HG02759 (cell line): ENCODE data around the gene MT3.

Source experiments
- ATAC-seq: cut with Tn5 transposase; IDR thresholded peaks from one replicate; pipeline ENCODE4 v1.9.1; 2021; ENCODE audit warnings: mild to moderate bottlenecking, moderate library complexity; ENCODE audit not compliant: unreplicated experiment

The MT3 gene

DNA sequence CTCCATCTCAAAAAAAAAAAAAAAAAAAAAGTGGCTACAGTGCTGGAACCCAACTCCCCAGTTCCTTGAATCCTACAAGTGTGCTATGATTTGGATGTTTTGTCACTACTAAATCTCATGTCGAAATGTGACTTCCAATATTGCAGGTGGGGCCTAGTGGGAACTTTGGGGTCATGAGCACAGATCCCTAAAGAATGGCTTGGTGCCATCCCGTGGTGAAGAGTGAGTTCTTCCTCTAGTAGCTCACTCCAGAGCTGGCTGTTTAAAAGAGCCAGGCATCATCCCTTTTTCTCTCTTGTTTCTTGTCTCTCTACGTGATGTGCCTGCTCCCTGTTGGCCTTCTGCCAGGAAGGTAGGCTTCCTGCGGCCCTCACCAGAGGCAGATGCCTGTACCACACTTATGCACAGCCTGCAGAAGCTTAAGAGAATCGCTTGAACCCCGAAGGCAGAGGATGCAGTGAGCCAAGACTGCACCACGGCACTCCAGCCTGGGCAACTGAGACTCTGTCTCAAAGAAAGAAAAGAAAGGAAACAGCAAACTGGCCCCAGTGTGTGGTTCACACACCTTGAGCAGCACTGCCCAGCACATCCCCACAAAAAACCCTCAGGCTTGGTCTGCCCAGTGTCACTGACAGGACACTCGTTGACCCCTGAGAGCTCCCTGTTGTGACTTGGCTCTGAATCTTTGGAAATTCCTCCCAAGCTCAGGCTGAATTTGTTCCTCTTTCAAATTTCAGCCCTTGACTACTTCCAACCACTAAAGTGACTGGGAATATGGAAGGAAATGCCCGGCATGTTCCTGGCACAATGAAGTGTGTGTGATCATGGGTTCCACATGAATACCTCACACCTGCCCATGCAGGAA, 39.4 kb downstream of the MT3 start:
- no peak for ATAC-seq

DNA sequence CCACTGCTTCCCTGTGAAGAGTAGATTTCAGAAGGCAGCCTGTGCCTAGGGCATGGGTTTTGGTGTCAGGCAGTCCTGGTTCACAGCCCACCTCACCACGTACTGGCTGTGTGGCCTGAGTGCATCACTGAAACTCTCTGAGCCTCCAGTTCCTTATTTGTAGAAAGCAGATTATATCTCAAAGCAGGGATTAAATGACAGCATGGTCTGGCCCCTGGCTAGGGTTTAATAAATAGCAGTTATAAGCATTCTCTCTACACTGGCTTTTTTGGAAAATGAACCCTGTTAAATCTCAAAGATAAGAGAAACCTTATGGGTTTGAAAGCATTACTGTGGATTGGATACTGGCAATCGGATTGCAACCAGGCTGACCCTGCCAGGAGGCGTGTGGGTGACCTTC, 40.2 kb downstream of the MT3 start:
- no peak for ATAC-seq

DNA sequence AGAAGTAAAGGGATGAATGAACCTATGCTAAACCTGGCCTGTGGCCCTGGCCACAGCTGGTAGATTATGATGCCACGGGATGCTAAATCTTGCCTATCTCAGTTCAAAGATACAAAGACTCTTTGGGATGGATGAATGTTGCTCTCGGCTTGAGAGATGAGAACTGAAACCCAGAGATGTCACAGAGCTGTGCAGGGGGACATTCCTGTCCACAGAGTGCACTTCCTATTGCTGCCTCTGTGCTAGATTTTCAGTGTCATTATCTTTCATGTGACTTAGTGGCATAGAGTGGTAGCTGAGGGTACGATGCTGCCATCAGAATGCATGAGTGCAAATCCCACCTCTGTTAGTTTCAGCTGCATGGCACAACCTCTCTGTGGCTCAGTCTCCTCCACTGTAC, 40.8 kb downstream of the MT3 start:
- peak; percentile 72 for ATAC-seq

DNA sequence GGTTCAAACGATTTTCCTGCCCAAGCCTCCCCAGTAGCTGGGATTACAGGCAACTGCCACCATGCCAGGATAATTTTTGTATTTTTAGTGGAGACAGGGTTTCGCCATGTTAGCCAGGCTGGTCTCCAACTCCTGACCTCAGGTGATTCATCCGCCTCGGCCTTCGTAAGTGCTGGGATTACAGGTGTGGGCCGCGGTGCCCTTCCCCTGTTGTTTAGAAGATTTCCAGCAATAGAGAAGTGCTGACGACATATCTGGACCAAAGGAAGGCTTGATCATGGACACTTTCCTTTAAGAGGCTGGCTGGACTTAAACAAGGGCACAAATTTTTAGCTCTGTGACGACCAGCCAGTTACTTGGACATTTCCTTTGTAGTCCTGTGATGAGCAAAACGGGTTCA, 41.9 kb downstream of the MT3 start:
- ATAC-seq, result no peak

DNA sequence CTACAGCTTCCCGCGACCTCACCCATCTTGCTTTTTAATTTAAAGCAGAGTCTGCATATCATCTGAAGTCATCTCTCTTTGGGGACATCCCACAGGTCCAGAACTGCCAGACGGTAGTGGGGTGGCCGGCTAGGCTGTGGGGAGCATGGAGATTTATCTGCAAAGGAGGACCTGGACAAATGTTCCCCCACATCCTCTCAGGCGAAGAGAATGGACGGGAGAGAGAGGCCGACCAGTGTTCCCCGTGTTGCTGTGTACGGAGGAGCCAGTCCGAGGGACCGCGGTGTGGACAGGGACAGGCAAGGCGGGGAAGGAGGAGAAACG, 42.5 kb downstream of the MT3 start:
- no peak for ATAC-seq

DNA sequence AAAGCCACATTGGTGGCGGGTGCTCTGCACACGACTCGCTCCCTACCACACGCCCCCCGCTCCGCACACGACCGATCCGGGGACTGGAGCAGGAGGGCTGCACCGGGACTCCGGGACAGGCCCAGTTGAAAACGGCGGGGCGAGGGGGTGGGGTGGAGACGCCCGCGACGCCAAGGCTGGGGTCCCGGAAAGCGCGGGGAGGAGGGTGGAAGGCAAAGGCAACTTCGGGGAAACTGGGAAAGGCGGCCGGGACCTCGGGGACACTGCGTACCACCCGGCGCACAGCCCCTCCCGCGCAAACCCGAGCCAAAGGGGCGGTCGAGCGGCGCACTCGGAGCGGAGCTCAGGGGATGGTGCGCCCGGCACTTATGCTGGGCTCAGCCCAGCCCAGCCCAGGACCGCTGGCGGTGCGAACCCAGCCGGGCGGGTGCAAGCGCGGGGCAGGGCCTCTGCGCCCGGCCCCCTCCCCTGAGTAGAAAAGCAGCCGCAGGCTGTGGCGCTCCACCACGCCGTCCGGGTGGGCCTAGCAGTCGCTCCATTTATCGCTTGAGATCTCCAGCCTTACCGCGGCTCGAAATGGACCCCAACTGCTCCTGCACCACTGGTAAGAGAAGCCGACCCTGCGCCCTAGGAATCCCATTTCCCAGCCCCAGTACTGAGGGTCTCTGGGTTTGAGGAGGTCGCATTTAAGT, 43.0 kb downstream of the MT3 start, which contains the start of gene MT1M:
TSS of gene MT1M (plus strand) at position 504 of the 692 bp plus-strand sequence. CDS start at position 577, 73 bp downstream.
- ATAC-seq, result no peak

DNA sequence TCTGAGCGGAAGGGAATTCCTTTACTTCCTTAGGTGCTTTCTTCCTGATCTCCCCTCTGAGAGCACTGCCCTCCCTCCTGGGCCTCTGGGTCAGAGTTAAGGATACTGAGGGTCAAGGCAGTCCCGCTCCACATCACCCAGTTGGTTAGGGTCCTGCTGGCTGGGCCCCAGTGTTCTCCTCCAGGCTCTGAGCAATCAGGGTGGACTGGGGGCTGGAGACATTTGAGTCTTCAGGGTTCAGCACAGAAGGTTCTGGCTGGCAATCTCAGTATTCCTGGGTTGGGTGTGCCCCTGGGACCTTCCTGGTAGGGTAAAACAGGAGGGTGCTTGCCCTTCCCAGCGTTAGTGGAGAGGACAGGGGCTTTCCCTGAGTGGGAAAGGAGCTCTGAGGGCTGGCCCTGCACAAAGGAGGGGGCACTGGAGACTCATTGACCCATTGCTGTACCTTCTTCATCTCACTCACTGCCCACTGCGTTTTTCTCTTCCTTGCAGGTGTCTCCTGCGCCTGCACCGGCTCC, 43.6 kb downstream of the MT3 start:
- no peak for ATAC-seq

DNA sequence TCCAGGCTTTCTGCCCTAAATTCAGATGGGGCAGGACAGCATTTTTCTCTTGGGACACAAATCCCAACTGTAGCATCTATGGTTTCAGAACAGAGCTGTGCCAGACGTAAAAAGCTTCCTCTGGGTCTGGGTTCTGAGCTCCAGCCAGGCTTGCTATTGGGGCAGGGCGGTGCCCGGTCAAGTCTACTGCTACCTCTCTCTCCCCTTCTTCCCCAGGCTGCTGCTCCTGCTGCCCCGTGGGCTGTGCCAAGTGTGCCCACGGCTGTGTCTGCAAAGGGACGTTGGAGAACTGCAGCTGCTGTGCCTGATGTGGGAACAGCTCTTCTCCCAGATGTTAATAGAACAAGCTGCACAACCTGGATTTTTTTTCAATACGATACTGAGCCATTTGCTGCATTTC, 44.2 kb downstream of the MT3 start:
- ATAC-seq, result no peak

DNA sequence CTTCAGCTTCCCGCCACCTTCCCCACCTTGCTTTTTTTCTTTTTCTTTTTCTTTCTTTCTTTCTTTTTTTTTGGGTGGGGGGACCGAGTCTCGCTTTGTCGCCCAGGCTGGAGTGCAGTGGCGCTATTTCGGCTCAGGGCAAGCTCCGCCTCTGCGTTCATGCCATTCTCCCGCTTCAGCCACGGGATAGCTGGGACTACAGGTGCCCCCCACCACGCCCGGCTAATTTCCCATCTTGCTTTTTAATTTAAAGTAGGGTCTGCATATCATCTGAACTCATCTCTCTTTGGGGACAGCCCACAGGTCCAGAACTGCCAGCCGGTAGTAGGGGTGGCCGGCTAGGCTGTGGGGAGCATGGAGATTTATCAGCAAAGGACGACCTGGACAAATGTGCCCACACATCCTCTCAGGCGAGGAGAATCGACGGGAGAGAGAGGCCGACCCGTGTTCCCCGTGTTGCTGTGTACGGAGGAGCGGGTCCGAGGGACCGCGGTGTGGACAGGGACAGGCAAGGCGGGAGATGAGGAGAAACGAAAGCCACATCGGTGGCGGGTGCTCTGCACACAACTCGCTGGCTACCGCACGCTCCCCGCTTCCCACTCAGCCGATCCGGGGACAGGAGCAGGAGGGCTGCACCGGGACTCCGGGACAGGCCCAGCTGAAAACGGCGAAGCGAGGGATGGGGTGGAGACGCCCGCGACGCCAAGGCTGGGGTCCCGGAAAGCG, 45.5 kb downstream of the MT3 start:
- no peak for ATAC-seq

DNA sequence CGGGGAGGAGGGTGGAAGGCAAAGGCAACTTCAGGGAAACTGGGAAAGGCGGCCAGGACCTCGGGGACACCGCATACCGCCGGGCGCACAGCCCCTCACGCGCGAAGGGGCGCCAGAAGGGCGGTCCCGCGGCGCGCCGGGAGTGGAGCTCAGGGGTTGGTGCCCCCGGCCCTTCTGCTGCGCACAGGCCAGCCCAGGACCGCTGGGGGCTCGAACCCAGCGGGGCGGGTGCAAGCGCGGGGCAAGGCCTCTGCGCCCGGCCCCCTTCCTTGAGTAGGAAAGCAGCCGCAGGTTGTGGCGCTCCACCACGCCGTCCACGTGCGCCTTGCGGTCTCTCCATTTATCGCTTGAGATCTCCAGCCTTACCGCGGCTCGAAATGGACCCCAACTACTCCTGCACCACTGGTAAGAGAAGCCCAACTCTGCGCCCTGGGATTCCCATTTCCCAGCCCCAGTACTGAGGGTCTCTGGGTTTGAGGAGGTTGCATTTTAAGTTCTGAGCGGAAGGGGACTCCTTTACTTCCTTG, 46.2 kb downstream of the MT3 start:
- ATAC-seq, result no peak

DNA sequence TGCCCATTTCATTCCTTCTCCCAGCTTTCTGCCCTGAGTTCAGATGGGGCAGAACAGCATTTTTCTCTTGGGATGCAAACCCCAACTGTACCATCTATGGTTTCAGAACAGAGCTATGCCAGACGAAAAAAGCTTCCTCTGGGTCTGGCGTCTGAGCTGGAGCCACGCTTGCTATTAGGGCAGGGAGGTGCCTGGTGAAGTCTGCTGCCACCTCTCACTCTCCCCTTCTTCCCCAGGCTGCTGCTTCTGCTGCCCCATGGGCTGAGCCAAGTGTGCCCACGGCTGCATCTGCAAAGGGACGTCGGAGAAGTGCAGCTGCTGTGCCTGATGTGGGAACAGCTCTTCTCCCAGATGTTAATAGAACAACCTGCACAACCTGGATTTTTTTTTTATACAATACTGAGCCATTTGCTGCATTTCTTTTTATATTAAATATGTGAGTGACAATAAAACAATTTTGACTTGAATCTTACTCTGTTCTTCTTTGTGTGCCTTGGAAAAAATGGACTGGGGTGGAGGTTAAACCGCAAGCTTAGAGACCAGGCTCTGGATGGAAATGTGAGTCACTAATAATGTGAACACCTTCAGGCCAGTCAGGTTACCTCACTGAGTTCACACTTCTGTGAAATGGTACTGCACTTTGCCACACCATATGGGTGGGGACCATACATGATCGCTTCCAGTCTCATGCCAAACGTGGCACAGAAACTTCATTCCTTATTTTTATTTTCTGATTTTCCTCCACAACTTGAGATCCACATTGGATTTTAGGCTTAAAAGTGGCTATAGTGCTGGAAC, 47.5 kb downstream of the MT3 start:
- no peak for ATAC-seq

DNA sequence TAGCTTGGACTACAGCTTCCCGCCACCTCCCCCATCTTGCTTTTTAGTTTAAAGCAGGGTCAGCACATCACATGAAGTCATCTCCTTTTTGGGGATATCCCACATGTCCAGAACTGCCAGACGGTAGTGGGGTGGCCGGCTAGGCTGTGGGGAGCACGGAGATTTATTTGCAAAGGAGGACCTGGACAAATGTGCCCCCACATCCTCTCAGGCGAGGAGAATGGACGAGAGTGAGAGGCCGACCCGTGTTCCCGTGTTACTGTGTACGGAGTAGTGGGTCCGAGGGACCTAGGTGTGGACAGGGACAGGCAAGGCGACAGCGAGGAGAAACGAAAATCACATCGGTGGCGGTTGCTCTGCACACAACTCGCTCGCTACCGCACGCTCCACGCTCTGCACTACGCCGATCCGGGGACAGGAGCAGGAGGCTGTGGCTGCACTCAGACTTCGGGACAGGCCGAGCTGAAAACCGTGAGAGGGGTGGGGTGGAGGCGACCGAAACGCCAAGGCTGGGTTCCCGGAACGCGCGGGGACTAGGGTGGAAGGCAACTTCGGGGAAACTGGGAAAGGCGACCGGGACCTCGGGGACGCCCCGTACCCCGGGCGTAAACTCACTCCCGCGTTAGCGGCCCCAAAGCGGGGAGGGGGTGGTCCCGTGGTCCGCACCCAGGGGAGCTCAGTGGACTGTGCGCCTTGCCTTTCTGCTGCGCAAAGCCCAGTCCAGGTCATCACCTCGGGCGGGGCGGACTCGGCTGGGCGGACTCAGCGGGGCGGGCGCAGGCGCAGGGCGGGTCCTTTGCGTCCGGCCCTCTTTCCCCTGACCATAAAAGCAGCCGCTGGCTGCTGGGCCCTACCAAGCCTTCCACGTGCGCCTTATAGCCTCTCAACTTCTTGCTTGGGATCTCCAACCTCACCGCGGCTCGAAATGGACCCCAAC, 48.8 kb downstream of the MT3 start, which contains the start of gene MT1A:
TSS of gene MT1A (plus strand) at position 853 of the 937 bp plus-strand sequence. CDS start at position 926, 73 bp downstream.
- no peak for ATAC-seq

DNA sequence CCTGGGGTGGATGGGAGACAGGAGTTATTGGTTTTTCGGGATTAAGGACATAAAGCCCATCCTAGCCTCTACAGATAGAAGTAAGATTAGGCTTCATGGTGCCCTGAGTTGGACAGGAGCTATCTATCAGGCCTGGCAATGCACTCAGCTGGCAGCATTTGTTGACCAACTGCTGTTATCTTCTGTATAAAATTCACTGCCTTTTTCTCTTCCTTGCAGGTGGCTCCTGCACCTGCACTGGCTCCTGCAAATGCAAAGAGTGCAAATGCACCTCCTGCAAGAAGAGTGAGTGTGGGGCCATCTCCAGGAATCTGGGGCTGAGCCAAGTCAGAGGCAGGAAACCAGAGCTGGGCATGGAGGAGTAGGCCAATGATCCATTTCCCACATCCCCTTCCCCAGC, 49.7 kb downstream of the MT3 start:
- ATAC-seq, result no peak

DNA sequence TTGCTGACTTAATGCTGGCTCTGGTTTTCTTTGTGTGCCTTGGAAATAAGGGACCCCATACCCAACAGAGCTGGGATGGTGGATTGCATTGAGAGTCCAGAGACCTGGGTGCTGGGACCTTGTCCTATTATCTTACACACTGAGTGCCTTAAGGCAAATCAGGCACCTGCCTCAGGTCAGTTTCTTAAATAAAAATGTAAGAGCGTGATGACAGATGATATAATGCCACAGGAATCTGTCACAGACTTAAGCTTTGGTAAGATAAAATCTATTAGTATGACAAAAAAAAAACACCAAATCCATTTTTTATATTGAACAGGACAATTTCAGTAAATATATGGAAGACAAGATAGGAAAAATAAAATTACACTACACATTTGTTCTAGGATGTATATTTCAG, 50.7 kb downstream of the MT3 start:
- no peak for ATAC-seq
